PC-9 (cell line): ENCODE results near the gene PDCD1LG2.

Experiments
- EZH2 ChIP-seq: fragments of 200-600 bp; sonication (generic); IDR thresholded peaks from 2 replicates; pipeline ENCODE4 v1.8.0; 2017; ENCODE audit warnings: antibody characterized with exemption, low read depth
- TF ChIP-seq, protein P1 (sequence below): fragments of 200-600 bp; sonication (generic); conservative IDR thresholded peaks from 2 replicates; pipeline ENCODE4 v1.6.1; 2017; ENCODE audit warnings: mixed run types, antibody characterized with exemption, mild to moderate bottlenecking, moderate library complexity

- TF ChIP-seq, protein P1, sequence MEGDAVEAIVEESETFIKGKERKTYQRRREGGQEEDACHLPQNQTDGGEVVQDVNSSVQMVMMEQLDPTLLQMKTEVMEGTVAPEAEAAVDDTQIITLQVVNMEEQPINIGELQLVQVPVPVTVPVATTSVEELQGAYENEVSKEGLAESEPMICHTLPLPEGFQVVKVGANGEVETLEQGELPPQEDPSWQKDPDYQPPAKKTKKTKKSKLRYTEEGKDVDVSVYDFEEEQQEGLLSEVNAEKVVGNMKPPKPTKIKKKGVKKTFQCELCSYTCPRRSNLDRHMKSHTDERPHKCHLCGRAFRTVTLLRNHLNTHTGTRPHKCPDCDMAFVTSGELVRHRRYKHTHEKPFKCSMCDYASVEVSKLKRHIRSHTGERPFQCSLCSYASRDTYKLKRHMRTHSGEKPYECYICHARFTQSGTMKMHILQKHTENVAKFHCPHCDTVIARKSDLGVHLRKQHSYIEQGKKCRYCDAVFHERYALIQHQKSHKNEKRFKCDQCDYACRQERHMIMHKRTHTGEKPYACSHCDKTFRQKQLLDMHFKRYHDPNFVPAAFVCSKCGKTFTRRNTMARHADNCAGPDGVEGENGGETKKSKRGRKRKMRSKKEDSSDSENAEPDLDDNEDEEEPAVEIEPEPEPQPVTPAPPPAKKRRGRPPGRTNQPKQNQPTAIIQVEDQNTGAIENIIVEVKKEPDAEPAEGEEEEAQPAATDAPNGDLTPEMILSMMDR: no peak
- TF ChIP-seq EZH2: no peak
These were observed 83.6 kb downstream of the PDCD1LG2 start for GRCh38 chr9:5593904-5594303.
